ENCODE results near the gene ZFHX3.

Gene ZFHX3

DNA sequence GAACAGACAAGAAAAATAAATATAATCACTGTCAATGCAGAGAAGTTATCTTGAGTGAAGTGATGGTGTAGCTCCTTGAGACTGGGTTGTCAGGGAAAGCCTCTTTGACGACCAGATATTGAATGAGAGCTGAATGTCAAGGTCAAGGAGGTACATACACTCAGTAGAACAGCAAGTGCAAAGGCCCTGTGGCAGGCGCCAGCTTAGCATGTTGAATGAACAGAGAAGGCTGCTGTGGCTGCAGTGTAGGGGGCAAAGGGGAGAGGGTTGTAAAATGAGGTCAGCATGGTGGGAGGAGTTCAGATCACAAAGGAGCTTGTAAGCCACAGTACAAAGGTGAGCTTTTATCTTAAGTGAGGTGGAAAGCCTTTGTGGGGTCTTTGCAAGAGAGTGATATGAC lies 111.5 kb downstream of the ZFHX3 start:
- Histone ChIP-seq H3K36me3 (ENCODE audit: insufficient read depth) (no peaks in the 10 kb centered on the region), H2AFZ (ENCODE audit: low read depth) (no peak overlapping the region), H4K20me1 (ENCODE audit: insufficient read depth) (no peaks in the 10 kb centered on the region), H3K4me3 (IDR thresholded peaks at IDR 0.05; ENCODE audit: insufficient read depth, low read depth, low read length) (no peak overlapping the region), H3K79me2 (ENCODE audit: insufficient read depth, low read depth) (no peaks in the 10 kb centered on the region), H3K27me3 (ENCODE audit: insufficient read depth, low read depth) (no peaks in the 10 kb centered on the region), H3K4me2 (no peak overlapping the region), H3K27ac (no peak overlapping the region), H3K9ac (no peak overlapping the region), H3K4me1 (ENCODE audit: low read depth, poor library complexity, severe bottlenecking) (no peaks in the 10 kb centered on the region)
- TF ChIP-seq, protein P1, sequence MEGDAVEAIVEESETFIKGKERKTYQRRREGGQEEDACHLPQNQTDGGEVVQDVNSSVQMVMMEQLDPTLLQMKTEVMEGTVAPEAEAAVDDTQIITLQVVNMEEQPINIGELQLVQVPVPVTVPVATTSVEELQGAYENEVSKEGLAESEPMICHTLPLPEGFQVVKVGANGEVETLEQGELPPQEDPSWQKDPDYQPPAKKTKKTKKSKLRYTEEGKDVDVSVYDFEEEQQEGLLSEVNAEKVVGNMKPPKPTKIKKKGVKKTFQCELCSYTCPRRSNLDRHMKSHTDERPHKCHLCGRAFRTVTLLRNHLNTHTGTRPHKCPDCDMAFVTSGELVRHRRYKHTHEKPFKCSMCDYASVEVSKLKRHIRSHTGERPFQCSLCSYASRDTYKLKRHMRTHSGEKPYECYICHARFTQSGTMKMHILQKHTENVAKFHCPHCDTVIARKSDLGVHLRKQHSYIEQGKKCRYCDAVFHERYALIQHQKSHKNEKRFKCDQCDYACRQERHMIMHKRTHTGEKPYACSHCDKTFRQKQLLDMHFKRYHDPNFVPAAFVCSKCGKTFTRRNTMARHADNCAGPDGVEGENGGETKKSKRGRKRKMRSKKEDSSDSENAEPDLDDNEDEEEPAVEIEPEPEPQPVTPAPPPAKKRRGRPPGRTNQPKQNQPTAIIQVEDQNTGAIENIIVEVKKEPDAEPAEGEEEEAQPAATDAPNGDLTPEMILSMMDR (conservative IDR thresholded peaks at IDR 0.05; ENCODE audit: low read depth, low read length), result no peak

DNA sequence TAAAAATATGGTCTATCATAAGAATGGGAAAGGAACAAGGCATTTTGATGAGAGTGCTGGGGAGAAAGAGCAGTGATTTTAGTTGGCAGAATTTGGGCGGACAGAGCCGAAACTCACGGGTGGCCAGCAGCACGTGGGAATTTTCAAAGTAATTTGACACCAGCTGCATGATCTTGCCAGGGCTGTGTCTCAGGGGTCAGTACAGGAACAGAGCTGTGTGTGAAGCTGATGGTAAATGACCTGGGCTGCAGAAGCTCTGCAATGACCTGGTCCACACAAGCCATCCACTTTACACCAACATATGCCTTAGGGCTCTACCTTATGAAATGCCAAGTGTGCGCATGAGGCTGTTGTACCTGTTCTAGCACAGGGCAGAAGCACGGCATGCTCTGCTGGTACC lies 112.0 kb downstream of the ZFHX3 start:
- Histone ChIP-seq H3K79me2 (ENCODE audit: insufficient read depth, low read depth) (no peaks in the 10 kb centered on the region), H3K27ac (no peak overlapping the region), H3K4me3 (IDR thresholded peaks at IDR 0.05; ENCODE audit: insufficient read depth, low read depth, low read length) (no peak overlapping the region), H4K20me1 (ENCODE audit: insufficient read depth) (no peaks in the 10 kb centered on the region), H3K9ac (no peak overlapping the region), H3K36me3 (ENCODE audit: insufficient read depth) (no peaks in the 10 kb centered on the region), H3K4me2 (no peak overlapping the region), H2AFZ (ENCODE audit: low read depth) (no peak overlapping the region), H3K27me3 (ENCODE audit: insufficient read depth, low read depth) (no peaks in the 10 kb centered on the region), H3K4me1 (ENCODE audit: low read depth, poor library complexity, severe bottlenecking) (no peaks in the 10 kb centered on the region)
- TF ChIP-seq, protein P1 (conservative IDR thresholded peaks at IDR 0.05; ENCODE audit: low read depth, low read length), result no peak

DNA sequence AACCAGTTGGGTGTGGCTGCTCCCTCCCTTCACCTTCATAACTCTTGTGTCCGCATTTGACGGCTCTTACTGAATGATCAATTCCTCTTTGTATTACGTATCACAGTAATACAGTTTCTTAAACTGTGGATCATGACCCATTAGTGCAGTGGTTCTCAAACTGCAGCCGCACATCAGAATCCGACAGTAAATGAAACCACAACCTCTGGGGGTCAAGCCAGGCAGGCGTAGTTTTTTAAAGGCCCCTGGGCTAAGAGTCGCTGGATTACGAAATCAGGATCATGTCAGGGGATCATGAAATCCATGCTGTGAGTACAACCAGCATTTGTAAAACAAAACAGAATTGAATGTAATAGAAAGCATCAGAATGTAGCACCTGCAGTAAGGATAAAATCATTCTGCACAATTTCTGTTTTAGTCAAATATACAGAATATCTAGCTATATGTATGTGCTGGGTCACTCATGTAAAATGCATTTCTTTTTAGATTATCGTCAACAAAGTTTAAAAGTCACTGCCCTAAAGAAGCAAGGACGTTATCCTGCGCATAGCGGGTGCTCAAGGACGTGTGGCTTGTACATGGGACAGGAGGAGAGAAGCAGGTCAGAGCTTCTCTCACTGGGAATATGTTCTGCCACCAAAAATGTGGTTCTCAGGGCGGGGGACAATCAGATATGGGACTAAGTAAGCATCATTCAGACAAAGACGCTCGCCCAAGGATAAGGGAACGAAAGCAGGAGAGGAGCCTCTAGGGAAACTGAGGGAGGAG lies 113.1 kb downstream of the ZFHX3 start:
- Histone ChIP-seq H3K4me3 (IDR thresholded peaks at IDR 0.05; ENCODE audit: insufficient read depth, low read depth, low read length) (no peak overlapping the region), H3K79me2 (ENCODE audit: insufficient read depth, low read depth) (no peaks in the 10 kb centered on the region), H3K27ac (no peak overlapping the region), H4K20me1 (ENCODE audit: insufficient read depth) (no peaks in the 10 kb centered on the region), H3K4me2 (no peak overlapping the region), H3K4me1 (ENCODE audit: low read depth, poor library complexity, severe bottlenecking) (no peaks in the 10 kb centered on the region), H3K36me3 (ENCODE audit: insufficient read depth) (no peaks in the 10 kb centered on the region), H2AFZ (ENCODE audit: low read depth) (no peak overlapping the region), H3K9ac (no peak overlapping the region), H3K27me3 (ENCODE audit: insufficient read depth, low read depth) (no peaks in the 10 kb centered on the region)
- TF ChIP-seq, protein P1 (conservative IDR thresholded peaks at IDR 0.05; ENCODE audit: low read depth, low read length), result no peak

DNA sequence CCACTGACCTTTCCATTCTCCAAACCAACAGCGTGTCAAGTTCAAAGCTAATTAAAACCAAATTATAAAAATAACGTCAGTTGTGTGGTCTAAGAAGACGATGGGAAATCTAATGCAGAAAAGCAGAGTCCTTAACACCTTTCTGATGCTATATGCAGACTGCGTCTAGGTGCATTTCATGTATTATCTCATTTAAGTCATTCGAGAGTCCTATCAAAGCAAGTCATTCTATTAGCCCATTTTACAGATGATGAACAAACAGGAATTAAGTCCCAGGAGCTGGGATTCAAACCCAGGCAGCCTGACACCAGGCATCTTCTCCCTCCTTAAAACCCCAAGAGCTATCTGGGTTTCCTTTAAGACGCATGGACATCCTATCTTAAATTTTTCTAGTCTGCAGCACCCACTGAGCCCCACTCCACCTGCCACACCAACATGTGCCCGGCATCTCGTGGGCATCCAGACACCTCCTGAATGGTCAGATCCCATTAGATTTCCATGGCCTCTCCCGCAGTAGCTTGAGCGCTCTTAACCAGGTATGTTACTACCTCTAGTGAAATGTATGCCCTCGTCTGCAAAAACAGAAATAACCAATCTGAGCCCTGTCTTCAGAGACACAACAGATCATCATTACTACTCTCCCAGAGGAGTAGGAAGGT lies 115.1 kb downstream of the ZFHX3 start:
- Histone ChIP-seq H3K36me3 (ENCODE audit: insufficient read depth) (no peaks in the 10 kb centered on the region), H3K4me3 (IDR thresholded peaks at IDR 0.05; ENCODE audit: insufficient read depth, low read depth, low read length) (no peak overlapping the region), H3K4me2 (no peak overlapping the region), H3K27ac (no peak overlapping the region), H3K4me1 (ENCODE audit: low read depth, poor library complexity, severe bottlenecking) (no peaks in the 10 kb centered on the region), H2AFZ (ENCODE audit: low read depth) (no peak overlapping the region), H3K79me2 (ENCODE audit: insufficient read depth, low read depth) (no peaks in the 10 kb centered on the region), H3K9ac (no peak overlapping the region), H4K20me1 (ENCODE audit: insufficient read depth) (no peaks in the 10 kb centered on the region), H3K27me3 (ENCODE audit: insufficient read depth, low read depth) (no peaks in the 10 kb centered on the region)
- TF ChIP-seq, protein P1 (conservative IDR thresholded peaks at IDR 0.05; ENCODE audit: low read depth, low read length), result no peak
